ENCODE results near the gene SPDYE1. TPM values are rescaled to one million over a fixed set of nuclear protein-coding genes. Genes with fewer than 3 reads are reported as not detected.
A peak's percentile ranks its signal among the peaks of the same experiment; 100 is the strongest.

SPDYE1 gene
- polyA plus RNA-seq, 3 donors = not detected

- H3K36me3 Mint-ChIP-seq = peaks cover 79 to 97% of the 10 kb centered on the region in 2 donors
- DNase-seq = no peak
Measured at GRCh38 chr7:44052771-44053365, 55.2 kb downstream of the SPDYE1 start.

GRCh38 chr7:44056681-44057080, 59.0 kb downstream of the SPDYE1 start:
- H3K9ac ChIP-seq (ENCODE audit: insufficient read depth, low read length, poor library complexity, severe bottlenecking) = no peak overlapping the region
- no peaks in the 10 kb centered on the region for H3K4me1 ChIP-seq (ENCODE audit: control insufficient read depth in 1 of 2, insufficient read depth in 2 of 2, low read length in 2 of 2)
- Mint-ChIP-seq H3K27ac (peak overlapping the region in 1 of 7 donors; percentile 11), H3K36me3 (peaks cover 88 to 99% of the 10 kb centered on the region in 2 donors), H3K27me3 (ENCODE audit: low read depth in 3 of 3) (peaks cover 0 to 4% (median 2%) of the 10 kb centered on the region in 3 donors), H3K9me3 (no peaks in the 10 kb centered on the region), H3K4me1 (no peaks in the 10 kb centered on the region), H3K4me3 (no peak overlapping the region)
- peaks cover 93 to 100% of the 10 kb centered on the region in 2 donors for H3K36me3 ChIP-seq (replicated peaks in 1 of 2; ENCODE audit: control insufficient read depth in 1 of 2, insufficient read depth in 2 of 2, low read length in 2 of 2)
- no peaks in the 10 kb centered on the region for H3K9me3 ChIP-seq (replicated peaks in 1 of 2; ENCODE audit: control insufficient read depth in 1 of 2, insufficient read depth in 1 of 2, low read length in 2 of 2)
- no peak overlapping the region for H3K4me3 ChIP-seq (replicated peaks in 1 of 3; ENCODE audit: low read depth in 2 of 3, low read length in 3 of 3)
- 100% methylated on average over 7 of the region's 7 CpGs for WGBS (ENCODE audit: insufficient coverage)
- no peak for DNase-seq
- H2AFZ ChIP-seq (ENCODE audit: insufficient read depth, low read depth, low read length, poor library complexity, severe bottlenecking) = no peak overlapping the region
- peaks cover 55% of the 10 kb centered on the region for H3K79me2 ChIP-seq (ENCODE audit: insufficient read depth, low read length)
- no peak overlapping the region for H3K4me2 ChIP-seq (replicated peaks; ENCODE audit: extremely low read depth, low read length, poor library complexity, severe bottlenecking)
- no peaks in the 10 kb centered on the region for H3K27me3 ChIP-seq (ENCODE audit: control insufficient read depth in 2 of 2, insufficient read depth in 2 of 2, low read length in 2 of 2)
- peaks cover 100% of the 10 kb centered on the region for H4K20me1 ChIP-seq (ENCODE audit: insufficient read depth, low read length)
- TF ChIP-seq CTCF (IDR thresholded peaks at IDR 0.05) = no peak
- intact Hi-C loops (cut with micrococcal nuclease) = no loop called here
- H3K27ac ChIP-seq (ENCODE audit: low read depth in 1 of 2, low read length in 2 of 2) = peak overlapping the region in 1 of 2 donors; percentile 24

More at GRCh38 chr7:44052771-44053365, 55.2 kb downstream of the SPDYE1 start:
- no peak overlapping the region for H3K4me3 Mint-ChIP-seq
- H3K9me3 Mint-ChIP-seq = no peaks in the 10 kb centered on the region
- WGBS (ENCODE audit: insufficient coverage) = 97% methylated on average over 9 of the region's 12 CpGs
- peaks cover 0 to 1% (median 0%) of the 10 kb centered on the region in 3 donors for H3K27me3 Mint-ChIP-seq (ENCODE audit: low read depth in 3 of 3)
- Histone ChIP-seq H3K4me2 (replicated peaks; ENCODE audit: extremely low read depth, low read length, poor library complexity, severe bottlenecking) (no peak overlapping the region), H3K4me1 (ENCODE audit: control insufficient read depth in 1 of 2, insufficient read depth in 2 of 2, low read length in 2 of 2) (peaks cover 7 to 9% of the 10 kb centered on the region in 2 donors), H3K9ac (ENCODE audit: insufficient read depth, low read length, poor library complexity, severe bottlenecking) (no peak overlapping the region), H3K27me3 (ENCODE audit: control insufficient read depth in 2 of 2, insufficient read depth in 2 of 2, low read length in 2 of 2) (no peaks in the 10 kb centered on the region), H2AFZ (ENCODE audit: insufficient read depth, low read depth, low read length, poor library complexity, severe bottlenecking) (no peak overlapping the region), H3K27ac (ENCODE audit: low read depth in 1 of 2, low read length in 2 of 2) (peak overlapping the region in 1 of 2 donors; percentile 38), H4K20me1 (ENCODE audit: insufficient read depth, low read length) (peaks cover 97% of the 10 kb centered on the region), H3K79me2 (ENCODE audit: insufficient read depth, low read length) (peaks cover 93% of the 10 kb centered on the region), H3K9me3 (replicated peaks in 1 of 2; ENCODE audit: control insufficient read depth in 1 of 2, insufficient read depth in 1 of 2, low read length in 2 of 2) (no peaks in the 10 kb centered on the region), H3K36me3 (replicated peaks in 1 of 2; ENCODE audit: control insufficient read depth in 1 of 2, insufficient read depth in 2 of 2, low read length in 2 of 2) (peaks cover 81 to 88% of the 10 kb centered on the region in 2 donors), H3K4me3 (replicated peaks in 1 of 3; ENCODE audit: low read depth in 2 of 3, low read length in 3 of 3) (no peak overlapping the region)
- peak overlapping the region in 3 of 7 donors; percentile 30 to 82 (median 75) for H3K27ac Mint-ChIP-seq
- intact Hi-C loops (cut with micrococcal nuclease) = no loop called here
- H3K4me1 Mint-ChIP-seq = peaks cover 6% of the 10 kb centered on the region
- no peak for TF ChIP-seq CTCF (IDR thresholded peaks at IDR 0.05)
